Mesendoderm (in vitro differentiated cells): ENCODE data around the gene TAS2R39.
"Not testable (repeated sequence)": the region's sequence is repeated elsewhere in the genome, so short reads cannot be mapped to it uniquely, and the experiment has no call there.

ENCODE experiments used
- DNase-seq: peaks from one replicate; pipeline ENCODE4 v3.0.0; 2013
- H2AK5ac ChIP-seq: 2 replicates; pipeline ENCODE4 v1.6.1; 2013; ENCODE audit warnings: low read length, inconsistent platforms
- H2BK120ac ChIP-seq: 2 replicates; pipeline ENCODE4 v1.6.1; 2013; ENCODE audit warnings: low read depth, mild to moderate bottlenecking, low read length, moderate library complexity, mixed read lengths
- H2BK15ac ChIP-seq: replicated peaks from 2 replicates; pipeline ENCODE4 v1.6.1; 2013; ENCODE audit warnings: low read depth, mild to moderate bottlenecking, moderate library complexity
- H2BK5ac ChIP-seq: 2 replicates; pipeline ENCODE4 v1.6.1; 2013; ENCODE audit warnings: low read length, inconsistent platforms
- H3K18ac ChIP-seq: 2 replicates; pipeline ENCODE4 v1.6.1; 2013; ENCODE audit warnings: mild to moderate bottlenecking, low read length, mixed read lengths
- H3K23ac ChIP-seq: one replicate; pipeline ENCODE4 v1.6.1; 2013; ENCODE audit warnings: low read length
- H3K27ac ChIP-seq: 2 replicates; pipeline ENCODE4 v1.5.1; 2013; ENCODE audit warnings: low read depth, mild to moderate bottlenecking, inconsistent platforms, low read length, moderate library complexity
- H3K27me3 ChIP-seq: 2 replicates; pipeline ENCODE4 v1.6.1; 2013; ENCODE audit warnings: low read length, control low read depth, mild to moderate bottlenecking, inconsistent platforms; ENCODE audit not compliant: insufficient read depth, poor library complexity
- H3K36me3 ChIP-seq: 2 replicates; pipeline ENCODE4 v1.6.1; 2013; ENCODE audit warnings: low read length, inconsistent platforms; ENCODE audit not compliant: control insufficient read depth, insufficient read depth
- H3K4ac ChIP-seq: one replicate; pipeline ENCODE4 v1.6.1; 2013; ENCODE audit warnings: low read depth, mild to moderate bottlenecking, low read length, moderate library complexity
- H3K4me1 ChIP-seq: 2 replicates; pipeline ENCODE4 v1.6.1; 2013; ENCODE audit warnings: low read depth, low read length, inconsistent platforms; ENCODE audit not compliant: control insufficient read depth
- H3K4me2 ChIP-seq: 2 replicates; pipeline ENCODE4 v1.6.1; 2013; ENCODE audit warnings: low read length
- H3K4me3 ChIP-seq: 2 replicates; pipeline ENCODE4 v1.5.1; 2013; ENCODE audit warnings: mild to moderate bottlenecking, low read length
- H3K56ac ChIP-seq: one replicate; pipeline ENCODE4 v1.6.1; 2013; ENCODE audit warnings: low read length
- H3K79me1 ChIP-seq: 2 replicates; pipeline ENCODE4 v1.6.1; 2013; ENCODE audit warnings: low read length, inconsistent platforms
- H3K79me2 ChIP-seq: 2 replicates; pipeline ENCODE4 v1.6.1; 2013; ENCODE audit warnings: mild to moderate bottlenecking, low read length; ENCODE audit not compliant: control insufficient read depth, insufficient read depth
- H3K9ac ChIP-seq: 2 replicates; pipeline ENCODE4 v1.6.1; 2013; ENCODE audit warnings: low read length, inconsistent platforms
- H4K5ac ChIP-seq: one replicate; pipeline ENCODE4 v1.6.1; 2013; ENCODE audit warnings: low read length
- H4K8ac ChIP-seq: one replicate; pipeline ENCODE4 v1.6.1; 2013; ENCODE audit warnings: low read depth, mild to moderate bottlenecking, control low read depth, low read length, moderate library complexity
- WGBS: extraction: QIAGEN DNeasy Blood & Tissue Kit; methylation state at CpG from one replicate; pipeline ENCODE4 v1.1.7; 2013; ENCODE audit warnings: low lambda C conversion rate, missing lambda C conversion rate; ENCODE audit not compliant: insufficient coverage; ENCODE audit errors: extremely low coverage; 5-methylcytosine and 5-hydroxymethylcytosine counted together

TAS2R39 gene

DNA sequence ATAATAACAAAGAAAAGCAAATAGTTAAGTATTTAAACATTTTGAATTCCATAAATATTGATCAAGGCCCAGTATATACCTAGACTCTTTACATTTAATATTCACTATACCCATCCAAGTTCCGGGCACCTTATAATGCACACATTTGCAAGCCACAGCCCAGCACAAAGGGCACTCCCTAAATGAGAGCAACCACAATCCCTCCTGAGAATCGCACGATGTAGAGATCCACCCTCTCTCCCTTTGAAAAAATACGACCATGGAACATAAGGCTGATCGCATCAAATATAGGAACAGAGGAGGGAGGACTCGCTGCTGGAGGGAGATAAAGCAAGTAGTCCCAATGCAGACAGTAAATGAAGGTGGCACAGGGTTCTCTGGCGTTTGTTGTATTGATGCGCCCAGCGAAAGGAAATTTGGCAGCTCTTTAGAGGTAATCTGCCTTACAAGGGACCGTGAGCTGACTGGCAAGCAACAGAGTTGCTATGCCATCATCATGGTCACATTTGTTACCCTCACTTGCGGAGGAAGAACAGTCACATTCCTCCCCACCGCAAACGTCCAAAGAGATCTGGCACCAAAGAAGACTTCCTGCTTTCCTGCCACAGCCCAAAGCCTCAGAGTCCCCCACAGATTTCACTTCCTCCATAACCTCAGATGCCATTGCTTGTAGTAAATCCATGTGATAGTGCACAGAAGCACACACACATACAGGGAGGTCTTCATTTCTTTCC is 22.5 kb downstream of the TAS2R39 start:
- Histone ChIP-seq H3K23ac (no peak overlapping the region), H3K27me3 (no peaks in the 10 kb centered on the region), H2BK15ac (no peak overlapping the region), H4K5ac (no peak overlapping the region), H3K4me3 (no peak overlapping the region), H3K79me1 (no peaks in the 10 kb centered on the region), H2BK5ac (no peak overlapping the region), H3K18ac (no peak overlapping the region), H3K4me1 (peaks cover 2% of the 10 kb centered on the region), H3K36me3 (no peaks in the 10 kb centered on the region), H3K9ac (no peak overlapping the region), H4K8ac (no peak overlapping the region), H3K79me2 (no peaks in the 10 kb centered on the region), H2AK5ac (peak overlapping the region; percentile 33), H3K56ac (peak overlapping the region; percentile 22), H3K4ac (no peak overlapping the region), H3K27ac (no peak overlapping the region), H2BK120ac (no peak overlapping the region), H3K4me2 (no peak overlapping the region)
- DNase-seq = no peak
- no CpG with 5 or more reads among the region's 13 CpGs for WGBS

DNA sequence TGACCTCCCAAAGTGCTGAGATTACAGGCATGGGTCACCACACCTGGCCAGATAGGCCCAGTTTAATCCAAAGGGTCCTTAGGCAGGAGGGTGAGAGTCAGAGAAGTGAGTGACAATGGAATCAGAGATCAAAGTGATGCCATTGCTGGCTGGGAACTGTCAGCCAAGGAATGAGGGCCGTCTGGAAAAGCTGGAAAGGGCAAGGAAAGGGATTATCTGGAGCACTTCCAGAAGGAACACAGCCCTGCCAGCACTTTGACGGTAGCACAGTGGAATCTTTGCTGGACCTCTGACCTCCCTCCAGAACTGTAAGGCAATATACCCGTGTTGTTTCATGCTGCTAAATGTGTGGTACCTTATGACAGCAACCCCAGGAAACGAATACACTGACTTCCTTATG is 27.3 kb downstream of the TAS2R39 start:
- Histone ChIP-seq H3K9ac (no peak overlapping the region), H3K27me3 (no peaks in the 10 kb centered on the region), H3K4me1 (no peaks in the 10 kb centered on the region), H2BK5ac (no peak overlapping the region), H3K27ac (no peak overlapping the region), H3K79me2 (no peaks in the 10 kb centered on the region), H3K4me3 (no peak overlapping the region), H2BK120ac (no peak overlapping the region), H2BK15ac (no peak overlapping the region), H3K36me3 (no peaks in the 10 kb centered on the region), H3K4ac (no peak overlapping the region), H4K5ac (no peak overlapping the region), H3K18ac (no peak overlapping the region), H3K4me2 (no peak overlapping the region), H3K56ac (no peak overlapping the region), H3K79me1 (no peaks in the 10 kb centered on the region), H4K8ac (no peak overlapping the region), H2AK5ac (no peak overlapping the region), H3K23ac (no peak overlapping the region)
- peak; percentile 25 for DNase-seq
- no CpG with 5 or more reads among the region's 4 CpGs for WGBS

DNA sequence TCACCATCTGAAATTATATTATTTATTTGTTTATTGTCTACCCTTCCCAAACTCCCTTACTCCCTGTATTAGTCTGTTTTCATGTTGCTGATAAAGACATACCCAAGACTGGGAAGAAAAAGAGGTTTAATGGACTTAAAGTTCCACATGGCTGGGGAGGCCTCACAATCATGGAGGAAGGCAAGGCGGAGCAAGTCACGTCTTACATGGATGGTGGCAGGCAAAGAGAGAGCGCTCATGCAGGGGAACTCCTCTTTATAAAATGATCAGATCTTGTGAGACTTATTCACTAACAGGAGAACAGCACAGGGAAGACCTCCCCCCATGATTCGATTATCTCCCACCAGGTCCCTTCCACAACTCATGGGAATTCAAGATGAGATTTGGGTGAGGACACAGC is 30.3 kb downstream of the TAS2R39 start:
- not testable (repeated sequence) for H4K5ac ChIP-seq, H3K9ac ChIP-seq, H3K36me3 ChIP-seq, H3K23ac ChIP-seq, H2BK5ac ChIP-seq, H2AK5ac ChIP-seq, H2BK120ac ChIP-seq, H2BK15ac ChIP-seq, H3K4ac ChIP-seq, H3K4me2 ChIP-seq, H3K79me1 ChIP-seq, H3K56ac ChIP-seq, DNase-seq, H4K8ac ChIP-seq, H3K27me3 ChIP-seq, H3K4me1 ChIP-seq, H3K18ac ChIP-seq, H3K4me3 ChIP-seq, H3K79me2 ChIP-seq, H3K27ac ChIP-seq
- no CpG with 5 or more reads among the region's 4 CpGs for WGBS

DNA sequence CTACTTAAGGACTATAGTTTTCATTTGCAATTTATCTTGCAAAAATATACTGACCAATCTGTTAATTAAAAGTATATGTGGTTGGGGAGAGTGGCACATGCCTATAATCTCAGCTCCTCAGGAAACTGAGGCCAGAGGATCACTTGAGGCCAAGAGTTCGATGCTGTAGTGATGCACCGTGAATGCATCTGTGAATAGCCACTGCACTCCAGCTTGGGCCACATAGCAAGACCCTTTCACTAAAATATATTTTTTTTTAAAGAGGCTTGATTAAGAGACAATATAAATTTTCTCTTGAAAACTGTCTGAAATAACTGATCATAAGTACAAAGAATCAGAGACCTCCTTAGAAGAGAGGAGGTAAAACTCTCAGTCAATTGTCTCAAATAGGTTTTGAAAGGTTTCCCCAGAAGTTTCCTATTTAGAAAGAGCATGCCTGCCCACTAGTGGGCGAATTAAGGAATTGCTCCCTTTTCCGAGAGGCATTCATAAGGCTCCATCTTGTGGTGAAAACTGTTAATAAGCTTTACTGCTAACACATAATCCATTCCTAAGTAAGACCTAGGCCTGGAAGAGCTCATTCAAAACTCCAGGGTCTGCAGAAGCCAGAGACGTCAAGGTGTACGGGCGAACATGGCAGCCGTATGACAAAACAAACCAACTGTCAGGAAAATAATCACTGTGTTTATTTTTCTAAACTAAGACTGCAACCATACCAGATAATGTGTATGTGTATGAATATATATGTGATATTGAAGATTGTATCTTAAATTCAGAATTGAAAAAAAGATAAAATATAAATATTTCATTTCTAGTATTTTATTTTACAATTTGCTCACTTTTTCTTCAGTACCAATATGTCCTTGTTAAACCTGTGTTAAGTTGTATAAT is 31.8 kb downstream of the TAS2R39 start:
- DNase-seq = peak; percentile 88
- Histone ChIP-seq H2AK5ac (no peak overlapping the region), H3K18ac (no peak overlapping the region), H3K9ac (no peak overlapping the region), H3K56ac (no peak overlapping the region), H2BK5ac (no peak overlapping the region), H3K36me3 (no peaks in the 10 kb centered on the region), H3K4ac (no peak overlapping the region), H3K4me2 (no peak overlapping the region), H2BK120ac (no peak overlapping the region), H3K79me1 (no peaks in the 10 kb centered on the region), H3K4me3 (no peak overlapping the region), H3K4me1 (no peaks in the 10 kb centered on the region), H4K5ac (no peak overlapping the region), H2BK15ac (no peak overlapping the region), H4K8ac (no peak overlapping the region), H3K27ac (no peak overlapping the region), H3K79me2 (no peaks in the 10 kb centered on the region), H3K27me3 (no peaks in the 10 kb centered on the region), H3K23ac (no peak overlapping the region)
- no CpG with 5 or more reads among the region's 8 CpGs for WGBS

DNA sequence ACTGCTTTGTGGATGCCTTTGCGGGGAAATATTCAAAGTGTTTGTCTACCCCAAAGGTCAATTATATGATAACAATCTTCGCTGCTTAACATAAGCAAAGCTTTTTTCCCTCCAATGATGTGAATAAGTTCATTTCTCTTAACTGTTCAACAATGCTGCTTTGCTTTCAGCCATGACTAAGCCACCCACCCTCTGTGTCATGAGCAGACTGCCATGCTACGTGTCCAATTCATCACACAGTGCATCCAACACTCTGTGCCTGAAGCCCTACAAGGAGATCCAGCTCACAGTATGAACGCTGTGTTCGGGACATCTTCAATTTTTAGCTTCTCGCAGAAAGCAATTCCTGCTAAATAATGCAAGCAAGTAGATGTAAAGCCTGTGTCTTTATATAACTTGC is 32.9 kb downstream of the TAS2R39 start:
- H4K5ac ChIP-seq = no peak overlapping the region
- no peaks in the 10 kb centered on the region for H3K27me3 ChIP-seq
- H2BK120ac ChIP-seq = no peak overlapping the region
- no peak for DNase-seq
- H2AK5ac ChIP-seq = no peak overlapping the region
- H3K4me2 ChIP-seq = no peak overlapping the region
- no peak overlapping the region for H3K56ac ChIP-seq
- H4K8ac ChIP-seq = no peak overlapping the region
- H3K4me3 ChIP-seq = no peak overlapping the region
- no CpG with 5 or more reads among the region's 6 CpGs for WGBS
- no peaks in the 10 kb centered on the region for H3K79me1 ChIP-seq
- H3K27ac ChIP-seq = no peak overlapping the region
- H2BK15ac ChIP-seq = no peak overlapping the region
- H2BK5ac ChIP-seq = no peak overlapping the region
- no peak overlapping the region for H3K23ac ChIP-seq
- no peak overlapping the region for H3K9ac ChIP-seq
- no peaks in the 10 kb centered on the region for H3K36me3 ChIP-seq
- H3K4me1 ChIP-seq = no peaks in the 10 kb centered on the region
- no peak overlapping the region for H3K4ac ChIP-seq
- H3K18ac ChIP-seq = no peak overlapping the region
- no peaks in the 10 kb centered on the region for H3K79me2 ChIP-seq
